ENCODE measurements around the gene LNX1.
A peak's percentile ranks its signal among the peaks of the same experiment; 100 is the strongest.

Gene LNX1

DNA sequence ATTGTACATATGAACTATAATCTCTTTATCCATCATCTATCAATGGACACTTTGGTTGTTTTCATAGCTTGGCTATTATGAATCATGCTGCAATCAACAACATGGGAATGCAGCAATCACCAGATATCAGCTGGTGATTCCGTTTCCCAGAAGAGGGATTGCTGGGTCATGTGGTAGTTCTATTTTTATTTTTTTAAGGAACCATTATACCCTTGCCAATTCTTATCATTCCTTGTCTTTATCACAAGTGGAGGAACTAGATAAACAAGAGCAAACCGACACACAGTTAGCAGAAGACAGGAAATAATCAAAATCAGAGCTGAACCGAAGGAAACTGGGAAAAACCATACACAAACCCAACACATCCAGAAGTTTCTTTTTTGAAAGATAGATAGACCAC lies 14.5 kb upstream of the LNX1 start:
- DNase-seq (ENCODE audit: low spot score): no peak
- TF ChIP-seq, protein P1, sequence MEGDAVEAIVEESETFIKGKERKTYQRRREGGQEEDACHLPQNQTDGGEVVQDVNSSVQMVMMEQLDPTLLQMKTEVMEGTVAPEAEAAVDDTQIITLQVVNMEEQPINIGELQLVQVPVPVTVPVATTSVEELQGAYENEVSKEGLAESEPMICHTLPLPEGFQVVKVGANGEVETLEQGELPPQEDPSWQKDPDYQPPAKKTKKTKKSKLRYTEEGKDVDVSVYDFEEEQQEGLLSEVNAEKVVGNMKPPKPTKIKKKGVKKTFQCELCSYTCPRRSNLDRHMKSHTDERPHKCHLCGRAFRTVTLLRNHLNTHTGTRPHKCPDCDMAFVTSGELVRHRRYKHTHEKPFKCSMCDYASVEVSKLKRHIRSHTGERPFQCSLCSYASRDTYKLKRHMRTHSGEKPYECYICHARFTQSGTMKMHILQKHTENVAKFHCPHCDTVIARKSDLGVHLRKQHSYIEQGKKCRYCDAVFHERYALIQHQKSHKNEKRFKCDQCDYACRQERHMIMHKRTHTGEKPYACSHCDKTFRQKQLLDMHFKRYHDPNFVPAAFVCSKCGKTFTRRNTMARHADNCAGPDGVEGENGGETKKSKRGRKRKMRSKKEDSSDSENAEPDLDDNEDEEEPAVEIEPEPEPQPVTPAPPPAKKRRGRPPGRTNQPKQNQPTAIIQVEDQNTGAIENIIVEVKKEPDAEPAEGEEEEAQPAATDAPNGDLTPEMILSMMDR (IDR thresholded peaks at IDR 0.05; ENCODE audit: borderline replicate concordance, control extremely low read depth, extremely low read depth, insufficient read depth, missing control alignments): no peak
- in situ Hi-C loops (cut with MboI; ENCODE audit: low sequenced_read_pairs, unreplicated experiment): no loop called here

DNA sequence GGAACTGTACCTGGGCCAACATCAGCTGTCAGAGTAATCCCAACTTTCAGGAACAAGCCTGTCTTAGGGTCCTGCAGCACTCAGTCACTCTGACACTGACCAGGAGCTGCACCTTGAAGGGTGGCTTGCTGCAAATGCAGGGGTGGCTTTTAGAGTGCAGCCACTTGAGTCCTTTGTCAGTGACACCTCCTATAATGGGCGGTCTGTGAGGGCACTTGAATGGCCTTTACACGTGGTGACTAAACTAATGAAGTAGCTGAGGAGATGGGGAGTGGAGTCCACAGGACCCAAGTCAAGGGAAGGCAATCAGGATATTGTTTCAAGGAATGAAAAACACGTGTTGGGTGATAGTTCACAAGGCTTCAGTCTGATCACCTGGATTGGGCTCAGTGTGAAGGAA lies 11.1 kb upstream of the LNX1 start:
- in situ Hi-C loops (cut with MboI; ENCODE audit: low sequenced_read_pairs, unreplicated experiment): no loop called here
- no peak for DNase-seq (ENCODE audit: low spot score)
- TF ChIP-seq, protein P1 (IDR thresholded peaks at IDR 0.05; ENCODE audit: borderline replicate concordance, control extremely low read depth, extremely low read depth, insufficient read depth, missing control alignments): no peak

DNA sequence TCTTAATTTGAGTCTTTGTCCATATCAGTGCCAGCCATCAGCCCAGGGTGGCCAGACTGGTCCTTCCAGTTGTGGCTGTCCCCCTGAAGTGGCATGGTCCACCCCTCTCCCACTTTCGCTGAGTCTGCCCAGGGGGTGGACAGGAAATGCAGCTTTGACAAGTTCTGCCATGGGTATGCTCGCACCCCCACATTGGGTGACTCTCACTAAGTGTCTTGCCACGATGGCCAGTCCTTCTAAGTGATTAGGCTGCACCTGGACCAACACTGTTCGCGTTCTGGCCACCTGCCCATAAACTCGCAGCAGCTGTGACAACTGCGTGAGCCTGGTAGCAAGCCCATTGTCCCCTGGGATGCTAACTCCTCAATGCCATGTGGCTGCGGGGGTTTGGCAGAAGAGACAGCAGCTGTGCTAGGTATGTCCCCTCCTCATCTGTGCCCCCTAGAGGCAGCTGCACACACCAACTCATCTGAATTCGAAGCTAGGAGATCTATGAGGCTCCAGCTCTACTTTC lies 10.0 kb upstream of the LNX1 start:
- TF ChIP-seq, protein P1 (IDR thresholded peaks at IDR 0.05; ENCODE audit: borderline replicate concordance, control extremely low read depth, extremely low read depth, insufficient read depth, missing control alignments): peak; percentile 40
- in situ Hi-C loops (cut with MboI; ENCODE audit: low sequenced_read_pairs, unreplicated experiment): no loop called here
- DNase-seq (ENCODE audit: low spot score): peak; percentile 42

DNA sequence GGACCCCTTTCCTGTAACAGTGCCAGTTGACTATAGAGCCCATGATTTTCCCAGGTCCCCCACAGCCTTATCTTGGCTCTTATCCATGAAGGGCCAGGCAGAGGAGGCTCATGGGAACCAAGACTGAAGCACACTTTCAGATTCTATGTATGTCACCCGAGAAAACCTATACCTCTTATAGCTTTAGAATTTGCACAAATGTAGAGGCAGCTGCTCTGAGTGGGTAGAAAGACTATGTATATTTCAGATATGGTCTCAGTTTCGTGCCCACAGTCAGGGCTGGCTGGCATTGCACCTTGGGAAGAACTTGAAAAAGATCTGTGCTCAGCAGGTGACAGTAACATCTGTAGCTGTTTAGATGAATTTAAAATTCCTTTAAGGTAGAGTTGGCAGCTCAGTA lies 8.3 kb upstream of the LNX1 start:
- DNase-seq (ENCODE audit: low spot score): no peak
- in situ Hi-C loops (cut with MboI; ENCODE audit: low sequenced_read_pairs, unreplicated experiment): loop anchor here (25.0 kb wide), 1 partner anchor 613 kb away; no protein-coding TSS in a partner anchor
- TF ChIP-seq, protein P1 (IDR thresholded peaks at IDR 0.05; ENCODE audit: borderline replicate concordance, control extremely low read depth, extremely low read depth, insufficient read depth, missing control alignments): no peak

DNA sequence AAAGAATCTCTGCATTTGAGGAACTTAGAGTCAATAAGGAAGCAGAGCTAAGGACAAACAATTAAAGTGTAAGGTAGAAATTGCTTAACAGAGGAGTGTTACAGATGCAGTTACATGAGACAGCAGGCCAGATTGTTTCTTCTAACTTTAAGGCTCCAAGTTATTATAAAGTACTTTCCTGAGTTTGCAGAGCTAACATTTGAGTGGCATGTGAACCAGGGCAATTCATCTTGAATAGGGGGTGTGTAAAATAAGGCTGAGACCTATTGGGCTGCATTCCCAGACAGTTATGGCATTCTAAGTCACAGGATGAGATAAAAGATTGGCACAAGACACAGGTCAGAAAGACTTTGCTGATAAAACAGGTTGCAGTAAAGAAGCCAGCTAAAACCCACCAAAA lies 7.6 kb upstream of the LNX1 start:
- TF ChIP-seq, protein P1 (IDR thresholded peaks at IDR 0.05; ENCODE audit: borderline replicate concordance, control extremely low read depth, extremely low read depth, insufficient read depth, missing control alignments): no peak
- DNase-seq (ENCODE audit: low spot score): no peak
- in situ Hi-C loops (cut with MboI; ENCODE audit: low sequenced_read_pairs, unreplicated experiment): loop anchor here (25.0 kb wide), 1 partner anchor 613 kb away; no protein-coding TSS in a partner anchor

DNA sequence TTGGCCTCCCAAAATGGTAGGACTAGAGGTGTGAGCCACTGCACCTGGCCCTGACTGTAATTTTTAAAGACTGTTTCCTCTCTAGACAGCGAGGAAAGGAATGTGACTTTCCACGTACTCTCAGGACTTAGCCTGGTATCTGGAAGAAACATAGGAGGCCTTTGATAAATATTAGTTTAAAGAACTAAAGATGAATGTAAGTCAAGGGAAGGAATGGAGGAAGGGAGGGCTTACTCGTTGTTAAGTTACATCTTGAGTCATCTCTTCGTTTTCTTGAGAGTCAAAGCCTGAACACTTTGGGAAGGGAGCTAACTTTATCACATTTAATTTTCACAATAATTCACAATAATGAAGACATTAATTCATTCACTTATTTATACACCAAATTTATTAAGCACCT lies 7.2 kb upstream of the LNX1 start:
- DNase-seq (ENCODE audit: low spot score): no peak
- in situ Hi-C loops (cut with MboI; ENCODE audit: low sequenced_read_pairs, unreplicated experiment): loop anchor here (25.0 kb wide), 1 partner anchor 614 kb away; no protein-coding TSS in a partner anchor
- TF ChIP-seq, protein P1 (IDR thresholded peaks at IDR 0.05; ENCODE audit: borderline replicate concordance, control extremely low read depth, extremely low read depth, insufficient read depth, missing control alignments): no peak
